Measurements from ENCODE around the gene MICU1. TPM values are rescaled to one million over a fixed set of nuclear protein-coding genes. Genes with fewer than 3 reads are reported as not detected.
"Not testable (repeated sequence)": the region's sequence is repeated elsewhere in the genome, so short reads cannot be mapped to it uniquely, and the experiment has no call there.

Gene MICU1
- total RNA-seq, 1 donor from 2014 or later = 57.9 TPM

GRCh38 chr10:72445851-72446250 is 180.0 kb downstream of the MICU1 start:
- no peaks in the 10 kb centered on the region for H3K4me1 ChIP-seq (ENCODE audit: control insufficient read depth in 3 of 3, insufficient read depth in 3 of 3, low read length in 3 of 3)
- H3K36me3 ChIP-seq (ENCODE audit: control insufficient read depth in 3 of 3, insufficient read depth in 3 of 3, low read length in 3 of 3) = peaks cover 0 to 6% (median 3%) of the 10 kb centered on the region in 3 donors
- H3K27ac ChIP-seq (ENCODE audit: low read depth, low read length) = no peak overlapping the region
- no peaks in the 10 kb centered on the region for H3K9me3 ChIP-seq (ENCODE audit: control insufficient read depth in 3 of 3, low read length in 3 of 3)
- H3K9ac ChIP-seq (ENCODE audit: low read depth in 1 of 3, low read length in 3 of 3) = no peak overlapping the region
- no peak overlapping the region for H3K4me3 ChIP-seq (ENCODE audit: low read length in 3 of 3)
- no peaks in the 10 kb centered on the region for H3K27me3 ChIP-seq (ENCODE audit: control insufficient read depth in 3 of 3, insufficient read depth in 3 of 3, low read length in 3 of 3)

GRCh38 chr10:72442969-72443368 is 182.9 kb downstream of the MICU1 start:
- H3K36me3 ChIP-seq (ENCODE audit: control insufficient read depth in 3 of 3, insufficient read depth in 3 of 3, low read length in 3 of 3); H3K27me3 ChIP-seq (ENCODE audit: control insufficient read depth in 3 of 3, insufficient read depth in 3 of 3, low read length in 3 of 3); H3K9me3 ChIP-seq (ENCODE audit: control insufficient read depth in 3 of 3, low read length in 3 of 3): not testable (repeated sequence)

GRCh38 chr10:72435570-72435969 is 190.3 kb downstream of the MICU1 start:
- H3K4me3 ChIP-seq (ENCODE audit: low read length in 3 of 3) = no peak overlapping the region
- no peaks in the 10 kb centered on the region for H3K4me1 ChIP-seq (ENCODE audit: control insufficient read depth in 3 of 3, insufficient read depth in 3 of 3, low read length in 3 of 3)
- H3K27ac ChIP-seq (ENCODE audit: low read depth, low read length) = no peak overlapping the region
- H3K9me3 ChIP-seq (ENCODE audit: control insufficient read depth in 3 of 3, low read length in 3 of 3) = no peaks in the 10 kb centered on the region
- H3K27me3 ChIP-seq (ENCODE audit: control insufficient read depth in 3 of 3, insufficient read depth in 3 of 3, low read length in 3 of 3) = no peaks in the 10 kb centered on the region
- H3K36me3 ChIP-seq (ENCODE audit: control insufficient read depth in 3 of 3, insufficient read depth in 3 of 3, low read length in 3 of 3) = no peaks in the 10 kb centered on the region
- no peak overlapping the region for H3K9ac ChIP-seq (ENCODE audit: low read depth in 1 of 3, low read length in 3 of 3)

More at GRCh38 chr10:72442969-72443368, 182.9 kb downstream of the MICU1 start:
- not testable (repeated sequence) for H3K9ac ChIP-seq (ENCODE audit: low read depth in 1 of 3, low read length in 3 of 3); H3K4me3 ChIP-seq (ENCODE audit: low read length in 3 of 3); H3K4me1 ChIP-seq (ENCODE audit: control insufficient read depth in 3 of 3, insufficient read depth in 3 of 3, low read length in 3 of 3); H3K27ac ChIP-seq (ENCODE audit: low read depth, low read length)

- not testable (repeated sequence) for H3K36me3 ChIP-seq (ENCODE audit: control insufficient read depth in 3 of 3, insufficient read depth in 3 of 3, low read length in 3 of 3); H3K27ac ChIP-seq (ENCODE audit: low read depth, low read length); H3K4me3 ChIP-seq (ENCODE audit: low read length in 3 of 3); H3K27me3 ChIP-seq (ENCODE audit: control insufficient read depth in 3 of 3, insufficient read depth in 3 of 3, low read length in 3 of 3); H3K9me3 ChIP-seq (ENCODE audit: control insufficient read depth in 3 of 3, low read length in 3 of 3); H3K4me1 ChIP-seq (ENCODE audit: control insufficient read depth in 3 of 3, insufficient read depth in 3 of 3, low read length in 3 of 3); H3K9ac ChIP-seq (ENCODE audit: low read depth in 1 of 3, low read length in 3 of 3)
These were observed 194.9 kb downstream of the MICU1 start for GRCh38 chr10:72430936-72431335.

GRCh38 chr10:72429931-72430330 is 195.9 kb downstream of the MICU1 start:
- H3K27me3 ChIP-seq (ENCODE audit: control insufficient read depth in 3 of 3, insufficient read depth in 3 of 3, low read length in 3 of 3) = no peaks in the 10 kb centered on the region
- no peaks in the 10 kb centered on the region for H3K4me1 ChIP-seq (ENCODE audit: control insufficient read depth in 3 of 3, insufficient read depth in 3 of 3, low read length in 3 of 3)
- H3K27ac ChIP-seq (ENCODE audit: low read depth, low read length) = no peak overlapping the region
- H3K9me3 ChIP-seq (ENCODE audit: control insufficient read depth in 3 of 3, low read length in 3 of 3) = no peaks in the 10 kb centered on the region
- H3K4me3 ChIP-seq (ENCODE audit: low read length in 3 of 3) = no peak overlapping the region
- H3K36me3 ChIP-seq (ENCODE audit: control insufficient read depth in 3 of 3, insufficient read depth in 3 of 3, low read length in 3 of 3) = peaks cover 0 to 5% (median 0%) of the 10 kb centered on the region in 3 donors
- H3K9ac ChIP-seq (ENCODE audit: low read depth in 1 of 3, low read length in 3 of 3) = no peak overlapping the region

- Histone ChIP-seq H3K36me3 (ENCODE audit: control insufficient read depth in 3 of 3, insufficient read depth in 3 of 3, low read length in 3 of 3) (peaks cover 4 to 18% (median 12%) of the 10 kb centered on the region in 3 donors), H3K9ac (ENCODE audit: low read depth in 1 of 3, low read length in 3 of 3) (no peak overlapping the region), H3K27me3 (ENCODE audit: control insufficient read depth in 3 of 3, insufficient read depth in 3 of 3, low read length in 3 of 3) (no peaks in the 10 kb centered on the region), H3K4me3 (ENCODE audit: low read length in 3 of 3) (no peak overlapping the region), H3K4me1 (ENCODE audit: control insufficient read depth in 3 of 3, insufficient read depth in 3 of 3, low read length in 3 of 3) (no peaks in the 10 kb centered on the region), H3K9me3 (ENCODE audit: control insufficient read depth in 3 of 3, low read length in 3 of 3) (peaks cover 0 to 2% (median 0%) of the 10 kb centered on the region in 3 donors), H3K27ac (ENCODE audit: low read depth, low read length) (no peak overlapping the region)
These were observed 198.9 kb downstream of the MICU1 start for GRCh38 chr10:72426986-72427385.

GRCh38 chr10:72425133-72425532 is 200.7 kb downstream of the MICU1 start:
- Histone ChIP-seq H3K9ac (ENCODE audit: low read depth in 1 of 3, low read length in 3 of 3) (no peak overlapping the region), H3K27me3 (ENCODE audit: control insufficient read depth in 3 of 3, insufficient read depth in 3 of 3, low read length in 3 of 3) (no peaks in the 10 kb centered on the region), H3K36me3 (ENCODE audit: control insufficient read depth in 3 of 3, insufficient read depth in 3 of 3, low read length in 3 of 3) (peaks cover 4 to 22% (median 22%) of the 10 kb centered on the region in 3 donors), H3K9me3 (ENCODE audit: control insufficient read depth in 3 of 3, low read length in 3 of 3) (peaks cover 0 to 2% (median 0%) of the 10 kb centered on the region in 3 donors), H3K27ac (ENCODE audit: low read depth, low read length) (no peak overlapping the region), H3K4me1 (ENCODE audit: control insufficient read depth in 3 of 3, insufficient read depth in 3 of 3, low read length in 3 of 3) (no peaks in the 10 kb centered on the region), H3K4me3 (ENCODE audit: low read length in 3 of 3) (no peak overlapping the region)

- H3K4me1 ChIP-seq (ENCODE audit: control insufficient read depth in 3 of 3, insufficient read depth in 3 of 3, low read length in 3 of 3) = peaks cover 0 to 3% (median 0%) of the 10 kb centered on the region in 3 donors
- H3K9ac ChIP-seq (ENCODE audit: low read depth in 1 of 3, low read length in 3 of 3) = no peak overlapping the region
- H3K36me3 ChIP-seq (ENCODE audit: control insufficient read depth in 3 of 3, insufficient read depth in 3 of 3, low read length in 3 of 3) = peaks cover 4 to 24% (median 22%) of the 10 kb centered on the region in 3 donors
- H3K4me3 ChIP-seq (ENCODE audit: low read length in 3 of 3) = no peak overlapping the region
- H3K27ac ChIP-seq (ENCODE audit: low read depth, low read length) = no peak overlapping the region
- no peaks in the 10 kb centered on the region for H3K27me3 ChIP-seq (ENCODE audit: control insufficient read depth in 3 of 3, insufficient read depth in 3 of 3, low read length in 3 of 3)
- peaks cover 0 to 2% (median 0%) of the 10 kb centered on the region in 3 donors for H3K9me3 ChIP-seq (ENCODE audit: control insufficient read depth in 3 of 3, low read length in 3 of 3)
These were observed 201.3 kb downstream of the MICU1 start for GRCh38 chr10:72424561-72424960.

- Histone ChIP-seq H3K9me3 (ENCODE audit: control insufficient read depth in 3 of 3, low read length in 3 of 3) (peaks cover 0 to 2% (median 0%) of the 10 kb centered on the region in 3 donors), H3K4me3 (ENCODE audit: low read length in 3 of 3) (no peak overlapping the region), H3K27ac (ENCODE audit: low read depth, low read length) (no peak overlapping the region), H3K27me3 (ENCODE audit: control insufficient read depth in 3 of 3, insufficient read depth in 3 of 3, low read length in 3 of 3) (no peaks in the 10 kb centered on the region), H3K9ac (ENCODE audit: low read depth in 1 of 3, low read length in 3 of 3) (no peak overlapping the region), H3K4me1 (ENCODE audit: control insufficient read depth in 3 of 3, insufficient read depth in 3 of 3, low read length in 3 of 3) (peaks cover 0 to 6% (median 0%) of the 10 kb centered on the region in 3 donors), H3K36me3 (ENCODE audit: control insufficient read depth in 3 of 3, insufficient read depth in 3 of 3, low read length in 3 of 3) (peaks cover 4 to 26% (median 22%) of the 10 kb centered on the region in 3 donors)
These were observed 202.5 kb downstream of the MICU1 start for GRCh38 chr10:72423426-72423825.

GRCh38 chr10:72421885-72422540 is 203.9 kb downstream of the MICU1 start:
- H3K27ac ChIP-seq (ENCODE audit: low read depth, low read length) = no peak overlapping the region
- peaks cover 0 to 2% (median 0%) of the 10 kb centered on the region in 3 donors for H3K9me3 ChIP-seq (ENCODE audit: control insufficient read depth in 3 of 3, low read length in 3 of 3)
- H3K27me3 ChIP-seq (ENCODE audit: control insufficient read depth in 3 of 3, insufficient read depth in 3 of 3, low read length in 3 of 3) = no peaks in the 10 kb centered on the region
- H3K9ac ChIP-seq (ENCODE audit: low read depth in 1 of 3, low read length in 3 of 3) = no peak overlapping the region
- H3K36me3 ChIP-seq (ENCODE audit: control insufficient read depth in 3 of 3, insufficient read depth in 3 of 3, low read length in 3 of 3) = peaks cover 4 to 26% (median 19%) of the 10 kb centered on the region in 3 donors
- H3K4me3 ChIP-seq (ENCODE audit: low read length in 3 of 3) = no peak overlapping the region
- H3K4me1 ChIP-seq (ENCODE audit: control insufficient read depth in 3 of 3, insufficient read depth in 3 of 3, low read length in 3 of 3) = peaks cover 0 to 6% (median 0%) of the 10 kb centered on the region in 3 donors

Data from skeletal muscle tissue (tissue), 4 donors.